ENCODE results near the gene VIPR2. TPM values are rescaled to one million over a fixed set of nuclear protein-coding genes. Genes with fewer than 3 reads are reported as not detected.

VIPR2 gene
- total and polyA plus RNA-seq, 3 donors from 2014 or later, result 2.5 to 5.3 (median 4.9) TPM

GRCh38 chr7:159042103-159042502 lies 102.6 kb downstream of the VIPR2 start:
- H3K27me3 ChIP-seq, result no peaks in the 10 kb centered on the region
- H3K27ac ChIP-seq, result no peak overlapping the region
- no peaks in the 10 kb centered on the region for H3K9me3 ChIP-seq
- no peaks in the 10 kb centered on the region for H3K4me1 ChIP-seq
- 83 to 88% methylated on average over 8 of the region's 8 CpGs for WGBS, 2 donors
- no peaks in the 10 kb centered on the region for H3K36me3 ChIP-seq (ENCODE audit: low read depth, missing control alignments)
- DNase-seq, result peak; percentile 8
- no peak for TF ChIP-seq CTCF (IDR thresholded peaks at IDR 0.05)
- no peak for TF ChIP-seq POLR2A (IDR thresholded peaks at IDR 0.05)
- intact Hi-C loops (cut with DNase I; ENCODE audit: low total_unique reads), result no loop called here
- no peak overlapping the region for H3K4me3 ChIP-seq

- Histone ChIP-seq H3K27ac (no peak overlapping the region), H3K9me3 (no peaks in the 10 kb centered on the region), H3K4me1 (no peaks in the 10 kb centered on the region), H3K4me3 (no peak overlapping the region), H3K27me3 (no peaks in the 10 kb centered on the region), H3K36me3 (ENCODE audit: low read depth, missing control alignments) (no peaks in the 10 kb centered on the region)
- 91 to 93% methylated on average over 13 to 24 of the region's 24 CpGs for WGBS, 2 donors
- intact Hi-C loops (cut with DNase I; ENCODE audit: low total_unique reads), result no loop called here
- peak; percentile 7 for DNase-seq
- TF ChIP-seq POLR2A (IDR thresholded peaks at IDR 0.05) (no peak), CTCF (IDR thresholded peaks at IDR 0.05) (no peak)
Measured at GRCh38 chr7:159040912-159041711, 103.6 kb downstream of the VIPR2 start.

GRCh38 chr7:159040146-159040545 lies 104.5 kb downstream of the VIPR2 start:
- Histone ChIP-seq H3K36me3 (ENCODE audit: low read depth, missing control alignments) (no peaks in the 10 kb centered on the region), H3K27ac (no peak overlapping the region), H3K27me3 (no peaks in the 10 kb centered on the region), H3K4me3 (no peak overlapping the region), H3K4me1 (no peaks in the 10 kb centered on the region), H3K9me3 (no peaks in the 10 kb centered on the region)
- TF ChIP-seq POLR2A (IDR thresholded peaks at IDR 0.05) (no peak), CTCF (IDR thresholded peaks at IDR 0.05) (no peak)
- intact Hi-C loops (cut with DNase I; ENCODE audit: low total_unique reads), result no loop called here
- DNase-seq, result peak; percentile 9
- WGBS, 2 donors, result 69 to 75% methylated on average over 8 to 10 of the region's 10 CpGs

GRCh38 chr7:159039716-159040115 lies 105.0 kb downstream of the VIPR2 start:
- TF ChIP-seq POLR2A (IDR thresholded peaks at IDR 0.05), result no peak
- TF ChIP-seq CTCF (IDR thresholded peaks at IDR 0.05), result no peak
- peak; percentile 8 for DNase-seq
- Histone ChIP-seq H3K27me3 (no peaks in the 10 kb centered on the region), H3K27ac (no peak overlapping the region), H3K4me3 (no peak overlapping the region), H3K36me3 (ENCODE audit: low read depth, missing control alignments) (no peaks in the 10 kb centered on the region), H3K4me1 (no peaks in the 10 kb centered on the region), H3K9me3 (no peaks in the 10 kb centered on the region)
- intact Hi-C loops (cut with DNase I; ENCODE audit: low total_unique reads), result no loop called here
- 94 to 97% methylated on average over 14 of the region's 14 CpGs for WGBS, 2 donors

GRCh38 chr7:159038066-159038465 lies 106.6 kb downstream of the VIPR2 start:
- WGBS, 2 donors, result 81 to 84% methylated on average over 10 of the region's 10 CpGs
- peak; percentile 7 for DNase-seq
- Histone ChIP-seq H3K4me3 (no peak overlapping the region), H3K27ac (no peak overlapping the region), H3K9me3 (no peaks in the 10 kb centered on the region), H3K27me3 (no peaks in the 10 kb centered on the region), H3K36me3 (ENCODE audit: low read depth, missing control alignments) (no peaks in the 10 kb centered on the region), H3K4me1 (no peaks in the 10 kb centered on the region)
- TF ChIP-seq CTCF (IDR thresholded peaks at IDR 0.05) (no peak), POLR2A (IDR thresholded peaks at IDR 0.05) (no peak)
- intact Hi-C loops (cut with DNase I; ENCODE audit: low total_unique reads), result no loop called here
